H1 (cell line): ENCODE measurements around the gene DDX1. TPM values are rescaled to one million over a fixed set of nuclear protein-coding genes. Genes with fewer than 3 reads are reported as not detected.

Experiments
- CTCF ChIA-PET: fragments of 300-600 bp; sonication (Branson Sonifier 250); formaldehyde crosslinking; loops from one replicate; lab custom pipeline; 2021; ENCODE audit not compliant: partially characterized antibody; lab: Charles Lee
- POLR2A ChIA-PET: fragments of 300-600 bp; sonication (Branson Sonifier 250); formaldehyde crosslinking; loops from one replicate; lab custom pipeline; 2021; ENCODE audit warnings: inconsistent platforms; ENCODE audit not compliant: partially characterized antibody; lab: Charles Lee
- DNase-seq, 2 experiments: peaks; one replicate each; pipeline versions ENCODE4 v3.0.0 to v3.0.0-alpha.2; 2010 to 2022; ENCODE audit warnings: low spot score in 2 of 2, low read depth in 1 of 2, mixed read lengths in 1 of 2
- FAIRE-seq: peaks from 2 replicates; lab custom pipeline; 2011; peaks lifted over from hg19 to GRCh38; lab: Jason Lieb, UNC
- H2AFZ ChIP-seq: 2 replicates; pipeline ENCODE4 v1.8.1; 2012; ENCODE audit warnings: low read length, inconsistent platforms
- H2AK5ac ChIP-seq: 2 replicates; pipeline ENCODE4 v1.6.1; 2013; ENCODE audit warnings: low read depth, low read length
- H2BK120ac ChIP-seq: replicated peaks from 2 replicates; pipeline ENCODE3; 2013; ENCODE audit warnings: low read depth, low read length, inconsistent platforms
- H2BK12ac ChIP-seq: 2 replicates; pipeline ENCODE4 v1.6.1; 2013; ENCODE audit warnings: low read depth, low read length
- H2BK15ac ChIP-seq: 2 replicates; pipeline ENCODE4 v1.6.1; 2013; ENCODE audit warnings: low read length
- H2BK20ac ChIP-seq: 2 replicates; pipeline ENCODE4 v1.6.1; 2013; ENCODE audit warnings: low read length
- H2BK5ac ChIP-seq: 2 replicates; pipeline ENCODE4 v1.6.1; 2013; ENCODE audit warnings: low read depth, low read length
- H3K14ac ChIP-seq: 2 replicates; pipeline ENCODE4 v1.6.1; 2013; ENCODE audit warnings: inconsistent platforms; ENCODE audit not compliant: insufficient read length
- H3K18ac ChIP-seq: 2 replicates; pipeline ENCODE4 v1.6.1; 2013; ENCODE audit warnings: low read length; ENCODE audit errors: extremely low read depth
- H3K23ac ChIP-seq: 2 replicates; pipeline ENCODE4 v1.6.1; 2013; ENCODE audit warnings: inconsistent platforms; ENCODE audit not compliant: insufficient read length
- H3K23me2 ChIP-seq: 2 replicates; pipeline ENCODE4 v1.6.1; 2013; ENCODE audit warnings: low read depth, low read length
- H3K27ac ChIP-seq: 2 replicates; pipeline ENCODE4 v1.6.1; 2011; ENCODE audit warnings: low read depth, low read length, inconsistent platforms
- H3K27me3 ChIP-seq, 4 experiments: replicated peaks in 1 of 4; 1 replicate in 1 of 4; 2 replicates in 3 of 4; pipeline versions ENCODE4 v1.6.1 to v1.8.1; 2011 to 2013; ENCODE audit warnings: low read length in 3 of 4, mild to moderate bottlenecking in 3 of 4, inconsistent platforms in 2 of 4, mixed read lengths in 2 of 4, moderate library complexity in 1 of 4; ENCODE audit not compliant: control insufficient read depth in 3 of 4, insufficient read depth in 3 of 4; ENCODE audit errors: extremely low read depth in 1 of 4
- H3K36me3 ChIP-seq, 4 experiments: 2 replicates each; pipeline versions ENCODE4 v1.6.1 to v1.8.1; 2011 to 2013; ENCODE audit warnings: mild to moderate bottlenecking in 4 of 4, low read length in 3 of 4, moderate library complexity in 2 of 4, control low read depth in 1 of 4, inconsistent platforms in 1 of 4; ENCODE audit not compliant: insufficient read depth in 4 of 4, control insufficient read depth in 2 of 4
- H3K4ac ChIP-seq: replicated peaks from 2 replicates; pipeline ENCODE3; 2013; ENCODE audit warnings: low read length, low read depth, mixed read lengths, inconsistent platforms; ENCODE audit not compliant: insufficient read length
- H3K4me1 ChIP-seq, 4 experiments: replicated peaks in 1 of 4; 1 replicate in 1 of 4; 2 replicates in 3 of 4; pipeline versions ENCODE4 v1.6.1 to v1.8.1; 2011 to 2013; ENCODE audit warnings: low read length in 3 of 4, inconsistent platforms in 2 of 4, mixed read lengths in 1 of 4; ENCODE audit not compliant: insufficient read depth in 4 of 4, control insufficient read depth in 3 of 4
- H3K4me2 ChIP-seq, 2 experiments: 2 replicates each; pipeline versions ENCODE4 v1.6.1 to v1.8.1; 2011 to 2013; ENCODE audit warnings: low read depth in 2 of 2, low read length in 2 of 2, control low read depth in 1 of 2, inconsistent platforms in 1 of 2, mild to moderate bottlenecking in 1 of 2; ENCODE audit not compliant: insufficient read depth in 1 of 2
- H3K4me3 ChIP-seq, 4 experiments: fragments of 200-600, 300-600 bp in 1 of 4; sonication (generic), shearing (Covaris generic), sonication (Bioruptor Twin) in 1 of 4; 2 replicates each; pipeline versions ENCODE4 v1.5.1 to v1.8.1; 2011 to 2016; ENCODE audit warnings: low read length in 4 of 4, low read depth in 3 of 4, control low read depth in 2 of 4, inconsistent platforms in 2 of 4, mild to moderate bottlenecking in 2 of 4, mixed read lengths in 1 of 4, moderate library complexity in 1 of 4; ENCODE audit not compliant: insufficient read depth in 2 of 4; ENCODE audit errors: extremely low read depth in 1 of 4
- H3K56ac ChIP-seq: replicated peaks from 2 replicates; pipeline ENCODE3; 2013; ENCODE audit warnings: low read depth, mild to moderate bottlenecking, mixed read lengths, low read length, inconsistent platforms; ENCODE audit not compliant: insufficient read length
- H3K79me1 ChIP-seq: 2 replicates; pipeline ENCODE4 v1.6.1; 2013; ENCODE audit warnings: low read depth, low read length, control low read depth
- H3K79me2 ChIP-seq, 2 experiments: 2 replicates each; pipeline versions ENCODE4 v1.6.1 to v1.8.1; 2012 to 2013; ENCODE audit warnings: low read length in 2 of 2, mild to moderate bottlenecking in 2 of 2, inconsistent platforms in 1 of 2; ENCODE audit not compliant: insufficient read depth in 2 of 2, control insufficient read depth in 1 of 2
- H3K9ac ChIP-seq, 4 experiments: replicated peaks in 1 of 4; 1 replicate in 1 of 4; 2 replicates in 3 of 4; pipeline versions ENCODE4 v1.6.1 to v1.8.1; 2011 to 2013; ENCODE audit warnings: low read depth in 3 of 4, low read length in 3 of 4, control low read depth in 2 of 4, mild to moderate bottlenecking in 2 of 4, moderate library complexity in 2 of 4, inconsistent platforms in 1 of 4; ENCODE audit errors: extremely low read depth in 1 of 4
- H3K9me3 ChIP-seq, 2 experiments: 2 replicates each; pipeline versions ENCODE4 v1.6.1 to v1.8.1; 2012 to 2013; ENCODE audit warnings: mild to moderate bottlenecking in 2 of 2, moderate library complexity in 2 of 2, control low read depth in 1 of 2, inconsistent platforms in 1 of 2, low read depth in 1 of 2, low read length in 1 of 2, mixed read lengths in 1 of 2; ENCODE audit not compliant: insufficient read depth in 2 of 2
- H4K20me1 ChIP-seq, 2 experiments: replicated peaks in 1 of 2; 2 replicates each; pipeline versions ENCODE3 to v1.8.1; 2011 to 2013; ENCODE audit warnings: inconsistent platforms in 2 of 2, low read length in 2 of 2, mild to moderate bottlenecking in 1 of 2; ENCODE audit not compliant: insufficient read depth in 2 of 2, control insufficient read depth in 1 of 2
- H4K5ac ChIP-seq: 2 replicates; pipeline ENCODE4 v1.6.1; 2013; ENCODE audit warnings: low read length, low read depth, mixed read lengths, inconsistent platforms; ENCODE audit not compliant: insufficient read length
- H4K8ac ChIP-seq: 2 replicates; pipeline ENCODE4 v1.8.0; 2013; ENCODE audit warnings: mild to moderate bottlenecking, moderate library complexity, low read length, inconsistent platforms; ENCODE audit not compliant: insufficient read depth; ENCODE audit errors: extremely low read depth
- H4K91ac ChIP-seq: replicated peaks from 2 replicates; pipeline ENCODE3; 2013; ENCODE audit warnings: low read length, mixed read lengths, inconsistent platforms; ENCODE audit not compliant: insufficient read length
- CHD1 ChIP-seq: IDR thresholded peaks from 2 replicates; pipeline ENCODE4 v1.6.1; 2012; ENCODE audit warnings: low read depth, low read length, improper control_type of control experiment
- CREB1 ChIP-seq: IDR thresholded peaks from 2 replicates; pipeline ENCODE4 v1.6.1; 2012; ENCODE audit warnings: inconsistent platforms
- E2F6 ChIP-seq: IDR thresholded peaks from 2 replicates; pipeline ENCODE4 v1.6.1; 2012; ENCODE audit warnings: inconsistent platforms
- EP300 ChIP-seq, 2 experiments: IDR thresholded peaks; 1 replicate in 1 of 2; 2 replicates in 1 of 2; pipeline ENCODE4 v1.6.1; 2011 to 2012; ENCODE audit warnings: low read depth in 2 of 2, low read length in 2 of 2, mild to moderate bottlenecking in 2 of 2, borderline replicate concordance in 1 of 2, inconsistent platforms in 1 of 2, moderate library complexity in 1 of 2
- POLR2A ChIP-seq, 2 experiments: IDR thresholded peaks; 1 replicate in 1 of 2; 2 replicates in 1 of 2; pipeline ENCODE4 v1.6.1; 2011; ENCODE audit warnings: low read depth in 2 of 2, low read length in 2 of 2, mild to moderate bottlenecking in 2 of 2; ENCODE audit errors: control extremely low read depth in 1 of 2
- POU5F1 ChIP-seq: IDR thresholded peaks from 2 replicates; pipeline ENCODE4 v1.6.1; 2011; ENCODE audit warnings: low read depth, mild to moderate bottlenecking, low read length, moderate library complexity
- TEAD4 ChIP-seq: IDR thresholded peaks from 2 replicates; pipeline ENCODE4 v1.6.1; 2012; ENCODE audit warnings: low read depth, low read length, inconsistent platforms, mixed read lengths
- WGBS, 2 experiments: shearing (Covaris generic) in 1 of 2; methylation state at CpG; one replicate each; pipeline versions ENCODE4 v1.1.6 to v1.1.7; 2013 to 2015; ENCODE audit warnings: low lambda C conversion rate in 2 of 2, mixed read lengths in 2 of 2, inconsistent platforms in 1 of 2, low coverage in 1 of 2, missing lambda C conversion rate in 1 of 2; ENCODE audit not compliant: insufficient replicate concordance in 2 of 2, insufficient coverage in 1 of 2, insufficient read length in 1 of 2; ENCODE audit errors: extremely low coverage in 1 of 2, missing lambda C conversion rate in 1 of 2; 5-methylcytosine and 5-hydroxymethylcytosine counted together
- polyA plus RNA-seq, 7 experiments: library from polyadenylated mRNA; depleted of rRNA in 3 of 7; stranded (reverse) in 5 of 7; unstranded in 2 of 7; fragments of >200 nt in 5 of 7; fragments of 200-250 nt in 2 of 7; gene quantifications; 1 replicate in 5 of 7; 2 replicates in 1 of 7; 4 replicates in 1 of 7; pipeline versions ENCODE4 v1.2.1 to v1.2.3, GENCODE V29; 2011 to 2013; ENCODE audit warnings: missing spikeins in 2 of 7, mixed read lengths in 2 of 7
- total RNA-seq: library from RNA; stranded (reverse); fragmentation: NEBNext Ultra II Directional; extraction: Animal tissue kit (Norgen Biotek cat#: 25700); gene quantifications from 2 replicates; pipeline ENCODE4 v1.2.1, GENCODE V29; 2021

The DDX1 gene
- total and polyA plus RNA-seq, 2 of the 8 experiments (the other 6 are each of a cell fraction or from before 2014, with no cell fraction given): 51.1 to 161 TPM

GRCh38 chr2:15566912-15567311 is 24.8 kb upstream of the DDX1 start:
- no peaks in the 10 kb centered on the region for H3K36me3 ChIP-seq
- H3K14ac ChIP-seq: no peak overlapping the region
- H2BK12ac ChIP-seq: no peak overlapping the region
- no peak overlapping the region for H3K4me3 ChIP-seq
- H3K9ac ChIP-seq: no peak overlapping the region
- no peak overlapping the region for H3K4ac ChIP-seq
- H3K23me2 ChIP-seq: no peaks in the 10 kb centered on the region; the same call in 1 of the 2 replicates
- no peaks in the 10 kb centered on the region for H3K9me3 ChIP-seq
- no peak overlapping the region for H3K23ac ChIP-seq
- H2BK120ac ChIP-seq: no peak overlapping the region
- no peak overlapping the region for H2AFZ ChIP-seq
- FAIRE-seq (no peak), DNase-seq (no peak)
- H3K4me1 ChIP-seq: no peaks in the 10 kb centered on the region
- no peak overlapping the region for H2BK5ac ChIP-seq
- H3K18ac ChIP-seq: no peak overlapping the region
- no peaks in the 10 kb centered on the region for H3K79me1 ChIP-seq
- H3K27me3 ChIP-seq: no peaks in the 10 kb centered on the region
- no peak overlapping the region for H3K56ac ChIP-seq
- H3K4me2 ChIP-seq: no peak overlapping the region
- H4K5ac ChIP-seq: no peak overlapping the region
- no peak overlapping the region for H4K91ac ChIP-seq
- CTCF ChIA-PET: interaction anchor here (5.9 kb wide), 1 partner anchor 11 kb away, joined by 42 read pairs; no protein-coding TSS in a partner anchor
- POLR2A ChIA-PET: no interaction called here
- H4K20me1 ChIP-seq: no peaks in the 10 kb centered on the region
- no peaks in the 10 kb centered on the region for H3K79me2 ChIP-seq
- 81% methylated on average over 6 of the region's 6 CpGs; no CpG with 5 or more reads in 1 of the 2 experiments for WGBS, 2 experiments
- H3K27ac ChIP-seq: no peak overlapping the region
- H2AK5ac ChIP-seq: no peak overlapping the region
- no peak overlapping the region for H4K8ac ChIP-seq
- H2BK15ac ChIP-seq: no peak overlapping the region
- no peak overlapping the region for H2BK20ac ChIP-seq
- TF ChIP-seq E2F6 (no peak), POU5F1 (no peak), TEAD4 (no peak), POLR2A (IDR thresholded peaks at IDR 0.05; ENCODE audit: control extremely low read depth in 1 of 2, low read depth in 2 of 2, low read length in 2 of 2) (no peak), CHD1 (no peak), EP300 (IDR thresholded peaks at IDR 0.05; ENCODE audit: borderline replicate concordance in 1 of 2, low read depth in 2 of 2, low read length in 2 of 2) (no peak), CREB1 (no peak)
